ENCODE data around the gene ADCY10.

DNA sequence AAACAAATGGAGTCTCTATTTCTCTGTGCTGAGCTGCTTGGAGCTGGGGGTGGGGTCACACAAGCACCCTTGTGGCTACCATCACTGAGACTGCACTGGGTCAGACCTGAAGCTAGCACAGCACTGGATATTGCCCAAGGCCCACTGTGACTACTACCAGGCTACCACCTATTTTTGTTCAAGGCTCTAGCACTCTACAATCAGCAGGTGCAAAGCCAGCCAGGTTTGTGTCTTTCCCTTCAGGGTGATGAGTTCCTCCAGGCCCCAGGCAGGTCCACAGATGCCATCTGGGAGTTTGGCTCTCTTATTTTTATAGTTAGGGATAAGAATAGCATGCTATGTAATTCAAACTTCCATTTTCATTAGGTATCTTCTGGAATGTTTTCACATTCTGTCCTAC is 23.5 kb downstream of the ADCY10 start:
- TF ChIP-seq POLR2A (IDR thresholded peaks at IDR 0.05): no peak
- TF ChIP-seq, protein P1, sequence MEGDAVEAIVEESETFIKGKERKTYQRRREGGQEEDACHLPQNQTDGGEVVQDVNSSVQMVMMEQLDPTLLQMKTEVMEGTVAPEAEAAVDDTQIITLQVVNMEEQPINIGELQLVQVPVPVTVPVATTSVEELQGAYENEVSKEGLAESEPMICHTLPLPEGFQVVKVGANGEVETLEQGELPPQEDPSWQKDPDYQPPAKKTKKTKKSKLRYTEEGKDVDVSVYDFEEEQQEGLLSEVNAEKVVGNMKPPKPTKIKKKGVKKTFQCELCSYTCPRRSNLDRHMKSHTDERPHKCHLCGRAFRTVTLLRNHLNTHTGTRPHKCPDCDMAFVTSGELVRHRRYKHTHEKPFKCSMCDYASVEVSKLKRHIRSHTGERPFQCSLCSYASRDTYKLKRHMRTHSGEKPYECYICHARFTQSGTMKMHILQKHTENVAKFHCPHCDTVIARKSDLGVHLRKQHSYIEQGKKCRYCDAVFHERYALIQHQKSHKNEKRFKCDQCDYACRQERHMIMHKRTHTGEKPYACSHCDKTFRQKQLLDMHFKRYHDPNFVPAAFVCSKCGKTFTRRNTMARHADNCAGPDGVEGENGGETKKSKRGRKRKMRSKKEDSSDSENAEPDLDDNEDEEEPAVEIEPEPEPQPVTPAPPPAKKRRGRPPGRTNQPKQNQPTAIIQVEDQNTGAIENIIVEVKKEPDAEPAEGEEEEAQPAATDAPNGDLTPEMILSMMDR (IDR thresholded peaks at IDR 0.05): no peak
